Measurements from ENCODE around the gene UST. TPM values are rescaled to one million over a fixed set of nuclear protein-coding genes. Genes with fewer than 3 reads are reported as not detected.

Gene UST
- total RNA-seq, 4 donors from 2014 or later, result 2.3 to 8.4 (median 2.8) TPM

- H3K4me3 ChIP-seq, result no peak overlapping the region
- H3K27me3 ChIP-seq, result no peaks in the 10 kb centered on the region
- TF ChIP-seq POLR2A (IDR thresholded peaks at IDR 0.05) (no peak), CTCF (IDR thresholded peaks at IDR 0.05 in 4 of 5, conservative IDR thresholded peaks at IDR 0.05 in 1 of 5) (no peak)
- ATAC-seq (no peak), DNase-seq (no peak)
- no peaks in the 10 kb centered on the region for H3K36me3 ChIP-seq
- H3K9me3 ChIP-seq, result no peaks in the 10 kb centered on the region
- in situ Hi-C loops (cut with MboI; ENCODE audit: low sequenced_read_pairs in 4 of 4) (no loop called here), intact Hi-C loops (cut with DNase I; ENCODE audit: low total_unique reads) (no loop called here)
- H3K4me1 ChIP-seq, result no peaks in the 10 kb centered on the region
- H3K27ac ChIP-seq, result no peak overlapping the region
These were observed 308.5 kb downstream of the UST start for GRCh38 chr6:149055195-149055899.

GRCh38 chr6:149056777-149057463 lies 310.1 kb downstream of the UST start:
- H3K4me1 ChIP-seq, result no peaks in the 10 kb centered on the region
- intact Hi-C loops (cut with DNase I; ENCODE audit: low total_unique reads) (loop anchor here (1.0 kb wide), 1 partner anchor 17 kb away; no protein-coding TSS in a partner anchor), in situ Hi-C loops (cut with MboI; ENCODE audit: low sequenced_read_pairs in 4 of 4) (no loop called here)
- no peak overlapping the region for H3K27ac ChIP-seq
- no peaks in the 10 kb centered on the region for H3K27me3 ChIP-seq
- no peak for DNase-seq
- no peaks in the 10 kb centered on the region for H3K36me3 ChIP-seq
- no peak overlapping the region for H3K4me3 ChIP-seq
- H3K9me3 ChIP-seq, result no peaks in the 10 kb centered on the region
- ATAC-seq, result no peak
- TF ChIP-seq CTCF (IDR thresholded peaks at IDR 0.05 in 4 of 5, conservative IDR thresholded peaks at IDR 0.05 in 1 of 5), result no peak
- no peak for TF ChIP-seq POLR2A (IDR thresholded peaks at IDR 0.05)

GRCh38 chr6:149057464-149057840 lies 310.6 kb downstream of the UST start:
- H3K4me3 ChIP-seq, result no peak overlapping the region
- ATAC-seq, result no peak
- in situ Hi-C loops (cut with MboI; ENCODE audit: low sequenced_read_pairs in 4 of 4), result no loop called here
- TF ChIP-seq POLR2A (IDR thresholded peaks at IDR 0.05), result no peak
- TF ChIP-seq CTCF (IDR thresholded peaks at IDR 0.05 in 4 of 5, conservative IDR thresholded peaks at IDR 0.05 in 1 of 5), result no peak
- H3K27me3 ChIP-seq, result no peaks in the 10 kb centered on the region
- no peaks in the 10 kb centered on the region for H3K4me1 ChIP-seq
- no peak overlapping the region for H3K27ac ChIP-seq
- H3K36me3 ChIP-seq, result no peaks in the 10 kb centered on the region
- no peak for DNase-seq
- intact Hi-C loops (cut with DNase I; ENCODE audit: low total_unique reads), result loop anchor here (1.0 kb wide), 1 partner anchor 17 kb away; no protein-coding TSS in a partner anchor
- no peaks in the 10 kb centered on the region for H3K9me3 ChIP-seq

- Histone ChIP-seq H3K27ac (no peak overlapping the region), H3K4me1 (no peaks in the 10 kb centered on the region), H3K27me3 (no peaks in the 10 kb centered on the region), H3K9me3 (no peaks in the 10 kb centered on the region), H3K36me3 (no peaks in the 10 kb centered on the region), H3K4me3 (no peak overlapping the region)
- ATAC-seq (no peak), DNase-seq (no peak)
- intact Hi-C loops (cut with DNase I; ENCODE audit: low total_unique reads), result no loop called here
- in situ Hi-C loops (cut with MboI; ENCODE audit: low sequenced_read_pairs in 4 of 4), result no loop called here
- no peak for TF ChIP-seq POLR2A (IDR thresholded peaks at IDR 0.05)
- TF ChIP-seq CTCF (IDR thresholded peaks at IDR 0.05 in 4 of 5, conservative IDR thresholded peaks at IDR 0.05 in 1 of 5), result no peak
These were observed 312.7 kb downstream of the UST start for GRCh38 chr6:149059557-149059956.

Data from gastrocnemius medialis (tissue), 4 donors.